BLaER1 (cell line): ENCODE data around the gene DPCD.

Experiments
- H3K27ac ChIP-seq: shearing (Covaris generic); formaldehyde crosslinking; 2 replicates; pipeline ENCODE4 v1.8.1; 2022
- H3K27me3 ChIP-seq: shearing (Covaris generic); formaldehyde crosslinking; 2 replicates; pipeline ENCODE4 v1.8.1; 2022
- H3K36me3 ChIP-seq: shearing (Covaris generic); formaldehyde crosslinking; 2 replicates; pipeline ENCODE4 v1.8.1; 2022
- H3K4me1 ChIP-seq: shearing (Covaris generic); formaldehyde crosslinking; 2 replicates; pipeline ENCODE4 v1.8.1; 2022
- H3K4me2 ChIP-seq: shearing (Covaris generic); formaldehyde crosslinking; 2 replicates; pipeline ENCODE4 v1.8.1; 2022
- H3K4me3 ChIP-seq: shearing (Covaris generic); formaldehyde crosslinking; 2 replicates; pipeline ENCODE4 v1.8.1; 2022
- H3K9ac ChIP-seq: shearing (Covaris generic); formaldehyde crosslinking; 2 replicates; pipeline ENCODE4 v1.8.1; 2022
- H3K9me3 ChIP-seq: shearing (Covaris generic); formaldehyde crosslinking; 2 replicates; pipeline ENCODE4 v1.8.1; 2022
- H4K20me1 ChIP-seq: shearing (Covaris generic); formaldehyde crosslinking; 2 replicates; pipeline ENCODE4 v1.8.1; 2022
- Cebpa-rat ChIP-seq: shearing (Covaris generic); IDR thresholded peaks from 2 replicates; pipeline ENCODE4 v1.8.1; 2022

DPCD gene

DNA sequence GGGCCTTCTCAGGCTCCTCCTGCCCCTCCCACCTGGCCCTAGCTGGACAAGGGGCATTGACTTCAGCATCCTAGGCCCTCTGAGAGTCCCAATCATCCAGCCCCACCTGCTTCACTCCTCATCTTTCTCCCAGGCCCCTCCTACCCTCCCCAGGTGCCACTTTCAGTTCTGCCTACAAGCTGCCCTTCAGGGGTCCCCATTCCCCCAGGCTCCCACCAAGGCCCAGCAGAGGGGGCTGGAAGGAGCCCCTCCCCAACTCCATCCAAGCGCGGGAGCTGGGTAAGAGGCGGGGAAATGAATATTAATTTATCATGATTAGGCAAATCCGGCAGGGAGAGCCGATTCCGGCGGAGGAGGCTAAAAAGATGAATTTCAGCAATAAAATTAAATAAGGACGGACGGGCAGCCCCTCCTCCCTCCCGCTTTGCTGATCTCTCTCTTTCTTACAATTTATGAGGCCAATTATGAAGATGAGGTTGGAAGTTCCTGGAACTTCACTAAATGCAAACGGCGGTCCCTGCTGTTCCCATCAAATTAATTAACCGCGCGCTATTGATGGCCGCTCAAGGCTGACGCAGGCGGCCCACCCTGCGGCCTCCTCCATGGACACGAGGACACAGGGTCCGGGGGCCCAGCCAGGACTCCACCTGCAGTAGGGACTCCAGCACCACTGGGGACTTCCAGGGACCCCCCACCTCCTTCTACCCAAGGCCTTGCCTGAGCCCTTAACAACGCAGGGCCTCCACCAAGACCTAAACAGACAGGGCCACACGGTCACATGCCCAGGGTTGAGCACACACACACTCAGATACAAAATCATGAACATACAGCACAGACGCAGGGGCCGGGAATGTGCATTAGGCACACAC, 14.0 kb upstream of the DPCD start:
- no peak overlapping the region for H3K27ac ChIP-seq
- peaks cover 9% of the 10 kb centered on the region; the same call in 1 of the 2 replicates for H3K27me3 ChIP-seq
- H3K4me3 ChIP-seq = no peak overlapping the region
- H3K36me3 ChIP-seq = peaks cover 6% of the 10 kb centered on the region; the same call in 1 of the 2 replicates
- H3K4me2 ChIP-seq = no peak overlapping the region
- peaks cover 5% of the 10 kb centered on the region; the same call in 1 of the 2 replicates for H3K9me3 ChIP-seq
- TF ChIP-seq Cebpa-rat = no peak
- no peaks in the 10 kb centered on the region for H4K20me1 ChIP-seq
- H3K4me1 ChIP-seq = peaks cover 17% of the 10 kb centered on the region
- no peak overlapping the region for H3K9ac ChIP-seq

DNA sequence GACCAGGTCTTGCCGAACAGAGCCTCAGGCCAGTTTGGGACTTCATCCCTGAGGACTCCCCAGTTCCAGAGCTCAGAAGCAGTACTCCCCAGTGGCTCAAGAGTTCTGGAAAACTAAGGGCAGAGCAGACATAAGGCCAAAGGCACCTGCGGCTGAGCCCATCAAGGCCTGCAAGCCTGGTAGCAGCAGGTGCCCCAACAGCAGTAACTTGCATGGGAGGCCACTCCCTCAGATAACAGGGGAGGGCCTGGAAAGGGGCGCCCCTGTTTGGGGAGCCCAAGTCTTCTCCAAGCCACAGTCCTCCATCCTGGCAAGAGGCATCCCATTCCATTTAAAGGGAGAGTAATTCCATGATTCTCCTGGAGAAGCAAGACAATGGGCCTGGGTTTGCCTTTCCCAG, 13.0 kb upstream of the DPCD start:
- no peak for TF ChIP-seq Cebpa-rat
- Histone ChIP-seq H3K27ac (no peak overlapping the region), H3K36me3 (peaks cover 15% of the 10 kb centered on the region; the same call in 1 of the 2 replicates)

DNA sequence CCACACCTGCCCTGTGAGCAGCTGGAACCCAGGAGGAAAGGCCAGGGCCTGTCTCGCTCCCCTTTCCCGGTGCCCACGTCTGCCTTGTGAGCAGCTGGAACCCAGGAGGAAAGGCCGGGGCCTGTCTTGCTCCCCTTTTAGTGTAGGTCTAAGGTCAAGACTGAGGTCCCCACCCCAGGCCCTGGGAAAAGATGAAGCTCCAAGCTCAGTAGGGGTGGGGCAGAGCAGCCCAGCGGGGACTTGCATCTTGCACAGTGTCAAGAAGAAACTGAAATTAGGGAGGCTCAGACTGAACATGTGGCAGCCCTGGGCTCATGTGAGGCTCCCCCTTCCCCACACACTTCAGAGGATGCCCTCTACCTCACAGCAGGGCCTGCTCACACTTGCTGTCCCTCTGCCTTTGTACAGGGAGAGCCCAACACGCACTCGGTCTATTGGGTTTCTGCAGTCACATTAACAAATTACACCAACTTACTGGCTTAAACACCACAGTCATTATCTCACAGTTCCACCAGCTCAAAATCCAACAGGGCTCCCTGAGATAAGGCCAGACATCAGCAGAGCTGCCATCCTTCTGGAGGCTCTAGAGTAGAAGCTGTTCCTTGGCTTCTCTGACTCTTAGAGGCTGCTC, 12.4 kb upstream of the DPCD start:
- no peaks in the 10 kb centered on the region for H3K27me3 ChIP-seq
- no peak overlapping the region for H3K9ac ChIP-seq
- peaks cover 5% of the 10 kb centered on the region; the same call in 1 of the 2 replicates for H3K9me3 ChIP-seq
- H3K4me3 ChIP-seq = no peak overlapping the region
- H3K36me3 ChIP-seq = peaks cover 16% of the 10 kb centered on the region; the same call in 1 of the 2 replicates
- H3K27ac ChIP-seq = no peak overlapping the region
- peaks cover 6% of the 10 kb centered on the region for H3K4me1 ChIP-seq
- no peak for TF ChIP-seq Cebpa-rat
- H4K20me1 ChIP-seq = no peaks in the 10 kb centered on the region
- no peak overlapping the region for H3K4me2 ChIP-seq

More for the DNA sequence above, 13.0 kb upstream of the DPCD start:
- no peaks in the 10 kb centered on the region for H3K27me3 ChIP-seq
- no peak overlapping the region for H3K9ac ChIP-seq
- H3K4me1 ChIP-seq = peaks cover 9% of the 10 kb centered on the region
- H3K9me3 ChIP-seq = peaks cover 5% of the 10 kb centered on the region; the same call in 1 of the 2 replicates
- H3K4me3 ChIP-seq = no peak overlapping the region
- H4K20me1 ChIP-seq = no peaks in the 10 kb centered on the region
- H3K4me2 ChIP-seq = no peak overlapping the region

DNA sequence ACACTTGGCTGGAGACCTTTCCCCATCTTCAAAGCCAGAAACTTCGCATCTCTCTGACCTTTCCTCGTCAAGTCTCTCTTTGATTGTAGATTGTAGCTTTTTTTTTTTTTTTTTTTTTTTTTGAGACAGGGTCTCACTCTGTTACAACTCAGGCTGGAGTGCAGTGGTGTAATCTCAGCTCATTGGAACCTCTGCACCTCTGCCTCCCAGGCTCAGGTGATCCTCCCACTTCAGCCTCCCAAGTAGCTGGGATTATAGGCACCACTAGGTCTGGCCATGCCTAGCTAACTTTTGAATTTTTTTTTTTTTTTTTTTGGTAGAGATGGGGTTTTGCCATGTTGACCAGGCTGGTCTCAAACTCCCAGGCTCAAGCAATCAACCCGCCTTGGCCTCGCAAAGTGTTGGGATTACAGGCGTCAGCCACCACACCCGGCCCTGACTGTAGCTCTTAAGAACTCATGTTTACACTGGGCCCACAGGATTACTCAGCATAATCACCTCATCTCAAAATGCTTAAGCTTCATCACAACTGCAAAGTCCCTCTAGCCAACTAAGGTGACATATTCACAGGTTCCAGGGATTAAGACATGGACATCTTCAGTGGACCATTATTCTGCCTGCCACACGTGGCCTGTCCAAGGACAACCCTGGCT, 11.8 kb upstream of the DPCD start:
- peaks cover 5% of the 10 kb centered on the region; the same call in 1 of the 2 replicates for H3K9me3 ChIP-seq
- no peaks in the 10 kb centered on the region for H3K4me1 ChIP-seq
- H4K20me1 ChIP-seq = no peaks in the 10 kb centered on the region
- H3K27me3 ChIP-seq = no peaks in the 10 kb centered on the region
- no peak overlapping the region for H3K9ac ChIP-seq
- no peak overlapping the region for H3K4me2 ChIP-seq
- no peak overlapping the region for H3K27ac ChIP-seq
- no peak for TF ChIP-seq Cebpa-rat
- peaks cover 16% of the 10 kb centered on the region; the same call in 1 of the 2 replicates for H3K36me3 ChIP-seq
- H3K4me3 ChIP-seq = no peak overlapping the region

DNA sequence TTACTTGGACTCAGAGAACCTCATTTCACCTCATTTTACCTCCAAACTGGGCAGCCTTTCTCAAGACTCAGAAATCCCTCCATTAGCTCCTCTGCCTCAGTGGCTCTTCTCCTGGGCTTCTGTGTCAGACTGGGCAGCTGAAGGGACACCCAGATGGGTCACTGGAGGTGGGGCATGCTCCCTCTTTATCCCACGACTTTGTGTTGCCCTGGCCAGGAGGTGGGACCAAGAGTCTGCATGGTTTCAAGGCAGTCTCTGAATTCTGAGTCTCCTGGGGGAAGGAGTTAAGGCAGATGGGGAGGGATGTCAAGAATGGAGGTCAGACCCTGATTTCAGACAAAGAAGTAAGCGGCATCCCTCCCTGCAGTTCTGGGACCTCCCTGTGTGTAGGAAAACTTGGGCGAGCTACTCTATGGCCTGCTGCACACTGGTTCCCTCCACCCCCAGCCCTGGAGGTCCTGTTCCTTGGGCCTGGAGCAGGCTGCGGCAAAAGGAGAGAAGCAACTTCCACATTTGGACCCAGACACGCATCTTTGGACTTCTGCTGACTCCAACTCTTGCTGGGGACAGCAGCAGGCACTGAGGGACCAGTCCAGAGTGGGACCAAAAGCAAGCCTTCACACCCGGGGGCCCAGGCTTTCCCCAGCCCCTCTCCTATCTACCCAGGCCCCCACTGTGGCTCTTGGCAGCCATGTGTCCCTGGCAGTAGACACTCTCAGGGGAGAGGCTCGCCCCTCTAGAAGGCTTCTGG, 10.8 kb upstream of the DPCD start:
- peaks cover 5% of the 10 kb centered on the region; the same call in 1 of the 2 replicates for H3K9me3 ChIP-seq
- H3K36me3 ChIP-seq = peaks cover 16% of the 10 kb centered on the region; the same call in 1 of the 2 replicates
- H3K4me1 ChIP-seq = no peaks in the 10 kb centered on the region
- H3K27ac ChIP-seq = no peak overlapping the region
- H3K9ac ChIP-seq = no peak overlapping the region
- no peak overlapping the region for H3K4me2 ChIP-seq
- H4K20me1 ChIP-seq = no peaks in the 10 kb centered on the region
- H3K4me3 ChIP-seq = no peak overlapping the region
- TF ChIP-seq Cebpa-rat = no peak
- no peaks in the 10 kb centered on the region for H3K27me3 ChIP-seq

DNA sequence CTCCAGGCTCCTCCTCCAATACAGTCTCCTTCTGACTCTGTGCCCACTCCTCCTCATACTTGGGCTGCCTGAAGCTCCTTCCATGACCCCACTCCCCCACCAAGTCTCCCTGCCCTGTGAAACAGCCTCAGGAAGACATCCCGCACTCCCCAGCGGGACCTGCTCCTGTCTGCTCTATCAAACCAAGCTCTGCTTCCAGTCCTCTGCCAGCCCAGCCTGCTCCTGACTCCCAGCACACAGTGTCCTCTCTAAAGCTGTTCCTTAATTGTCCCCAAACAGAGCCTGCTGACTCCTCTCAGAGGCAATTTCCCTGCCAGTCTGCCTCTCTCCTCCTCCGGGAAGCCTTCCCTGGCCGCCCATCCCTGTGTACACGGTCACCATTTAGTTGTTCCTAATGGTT, 9.9 kb upstream of the DPCD start:
- Histone ChIP-seq H4K20me1 (no peaks in the 10 kb centered on the region), H3K4me3 (no peak overlapping the region), H3K27me3 (no peaks in the 10 kb centered on the region), H3K27ac (no peak overlapping the region), H3K4me1 (no peaks in the 10 kb centered on the region), H3K9me3 (no peaks in the 10 kb centered on the region; the same call in 1 of the 2 replicates), H3K36me3 (peaks cover 24% of the 10 kb centered on the region; the same call in 1 of the 2 replicates), H3K9ac (no peak overlapping the region), H3K4me2 (no peak overlapping the region)
- no peak for TF ChIP-seq Cebpa-rat

DNA sequence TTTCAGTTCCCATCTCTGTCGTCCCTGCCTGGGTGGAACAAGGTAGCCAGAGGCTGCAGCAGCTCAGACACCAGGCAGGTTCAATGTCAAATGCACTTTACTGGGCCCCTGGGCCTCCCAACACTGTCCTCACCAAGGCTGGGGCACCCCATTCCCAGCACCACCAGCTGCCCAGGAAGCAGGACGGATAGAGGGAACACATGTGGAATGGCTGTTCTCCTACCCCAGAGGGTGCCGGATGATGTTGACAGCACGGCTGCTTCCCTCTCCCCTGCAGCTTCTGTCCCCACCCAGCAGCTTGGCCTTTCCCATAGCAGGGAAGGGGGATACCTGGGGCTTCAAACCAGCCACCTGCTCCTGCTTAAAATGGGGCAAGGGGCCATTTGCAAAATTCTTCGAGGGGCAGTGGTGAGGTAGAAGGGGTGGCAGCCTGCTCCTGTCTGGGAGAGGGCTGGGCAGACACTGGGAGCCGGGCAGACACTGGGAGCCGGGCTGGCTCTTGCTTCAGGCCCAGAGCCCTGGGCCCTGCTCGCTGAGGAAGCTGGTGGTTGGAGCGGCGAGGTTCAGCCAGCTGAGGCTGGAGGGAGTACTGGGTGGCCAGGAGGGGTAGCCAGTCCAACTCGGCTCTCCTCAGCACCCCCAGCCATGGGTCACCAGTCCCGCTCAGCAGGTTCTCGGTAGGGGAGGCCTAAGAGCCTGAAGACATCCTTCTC, 9.2 kb upstream of the DPCD start:
- no peaks in the 10 kb centered on the region for H3K4me1 ChIP-seq
- no peak overlapping the region for H3K9ac ChIP-seq
- no peak overlapping the region for H3K4me2 ChIP-seq
- no peaks in the 10 kb centered on the region for H3K9me3 ChIP-seq
- no peaks in the 10 kb centered on the region for H3K27me3 ChIP-seq
- peaks cover 29% of the 10 kb centered on the region; the same call in 1 of the 2 replicates for H3K36me3 ChIP-seq
- no peaks in the 10 kb centered on the region for H4K20me1 ChIP-seq
- no peak overlapping the region for H3K4me3 ChIP-seq
- H3K27ac ChIP-seq = no peak overlapping the region
- no peak for TF ChIP-seq Cebpa-rat

DNA sequence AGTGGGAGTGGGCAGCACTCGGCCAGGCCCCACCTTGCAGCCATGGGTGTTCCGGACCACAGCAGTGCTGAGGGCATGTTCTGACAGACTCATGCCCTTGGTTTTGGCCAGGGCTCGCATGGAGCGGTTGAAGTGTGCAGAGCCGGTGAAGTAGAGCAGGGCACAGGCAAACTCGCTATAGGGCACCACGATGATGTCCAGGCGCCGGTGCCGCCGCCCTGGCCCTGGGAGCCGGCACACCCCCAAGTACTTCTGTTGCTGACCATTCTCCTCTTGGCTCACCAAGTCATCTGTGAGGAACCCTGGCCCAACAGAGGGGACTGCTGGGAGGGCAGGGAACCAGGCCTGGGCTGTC, 8.6 kb upstream of the DPCD start:
- TF ChIP-seq Cebpa-rat = no peak
- H3K27ac ChIP-seq = no peak overlapping the region
- H3K9ac ChIP-seq = no peak overlapping the region
- H3K27me3 ChIP-seq = no peaks in the 10 kb centered on the region
- H3K9me3 ChIP-seq = no peaks in the 10 kb centered on the region
- H3K36me3 ChIP-seq = peaks cover 29% of the 10 kb centered on the region; the same call in 1 of the 2 replicates
- no peak overlapping the region for H3K4me3 ChIP-seq
- no peaks in the 10 kb centered on the region for H3K4me1 ChIP-seq
- H4K20me1 ChIP-seq = no peaks in the 10 kb centered on the region
- H3K4me2 ChIP-seq = no peak overlapping the region
